ENCODE data around the gene GBP3. TPM values are rescaled to one million over a fixed set of nuclear protein-coding genes. Genes with fewer than 3 reads are reported as not detected.
"Not testable (repeated sequence)": the region's sequence is repeated elsewhere in the genome, so short reads cannot be mapped to it uniquely, and the experiment has no call there.

GBP3 gene
- total and polyA plus RNA-seq, 9 of the 15 experiments (the other 6 are each of a cell fraction or from before 2014, with no cell fraction given), result 0.07 to 0.14 (median 0.11) TPM; not detected in 4

GRCh38 chr1:89023026-89023425 is 360 bp upstream of the GBP3 start:
- intact Hi-C loops (cut with micrococcal nuclease) (no loop called here), in situ Hi-C loops (cut with MboI) (no loop called here)
- H3K9me1 ChIP-seq (ENCODE audit: control insufficient read depth, insufficient read depth, low read length), result no peaks in the 10 kb centered on the region
- H3K9ac ChIP-seq (ENCODE audit: insufficient read depth in 1 of 2, low read depth in 2 of 2, low read length in 2 of 2), result no peak overlapping the region
- ChIA-PET CTCF (ENCODE audit: low intra/inter-chr PET ratio) (no interaction called here), POLR2A (interaction anchor here (1.4 kb wide), 1 partner anchor 14 kb away, joined by 4 read pairs; no protein-coding TSS in a partner anchor)
- H3K9me3 ChIP-seq (replicated peaks; ENCODE audit: control insufficient read depth, insufficient read depth, low read depth, low read length), result no peaks in the 10 kb centered on the region
- H3K27me3 ChIP-seq (ENCODE audit: control insufficient read depth in 2 of 2, insufficient read depth in 2 of 2, low read length in 2 of 2), result peaks cover 0 to 4% of the 10 kb centered on the region in 2 experiments; a peak in 1 of 5 replicates
- H4K20me1 ChIP-seq (replicated peaks; ENCODE audit: control insufficient read depth, insufficient read depth, low read length), result no peaks in the 10 kb centered on the region
- H3K79me2 ChIP-seq (ENCODE audit: control insufficient read depth, insufficient read depth, low read length), result no peaks in the 10 kb centered on the region
- no peak overlapping the region for H3K4me2 ChIP-seq (ENCODE audit: insufficient read depth, low read length)
- no peak overlapping the region for H3K4me3 ChIP-seq
- no TSS peak for BruUV-seq (replicated peaks)
- DNase-seq (ENCODE audit: extremely low read depth in 1 of 4, low spot score in 3 of 4) (no peak), FAIRE-seq (no peak), ATAC-seq (no peak)
- TF ChIP-seq ZNF764 (CRISPR knock-in tag; IDR thresholded peaks at IDR 0.05; ENCODE audit: low read depth) (no peak), SP1 (CRISPR knock-in tag; IDR thresholded peaks at IDR 0.05) (no peak), HEY1 (CRISPR knock-in tag; IDR thresholded peaks at IDR 0.05; ENCODE audit: borderline replicate concordance) (no peak), RBM17 (IDR thresholded peaks at IDR 0.05; ENCODE audit: borderline replicate concordance, low read depth, low read length) (no peak), FOSL1 (tag; conservative IDR thresholded peaks at IDR 0.05) (no peak)
- H2AFZ ChIP-seq (ENCODE audit: low read depth, low read length), result no peak overlapping the region
- H3K4me1 ChIP-seq (replicated peaks in 1 of 2; ENCODE audit: control insufficient read depth in 2 of 2, insufficient read depth in 2 of 2, low read length in 2 of 2), result no peaks in the 10 kb centered on the region; a peak in 1 of 5 replicates
- H3K27ac ChIP-seq (ENCODE audit: extremely low read depth, low read depth, low read length), result no peak overlapping the region
- H3K36me3 ChIP-seq (ENCODE audit: control insufficient read depth, insufficient read depth, low read length), result no peaks in the 10 kb centered on the region

- CTCF ChIA-PET (ENCODE audit: low intra/inter-chr PET ratio); H3K9me3 ChIP-seq (replicated peaks; ENCODE audit: control insufficient read depth, insufficient read depth, low read depth, low read length); H3K4me1 ChIP-seq (replicated peaks in 1 of 2; ENCODE audit: control insufficient read depth in 2 of 2, insufficient read depth in 2 of 2, low read length in 2 of 2); BruUV-seq (replicated peaks); H3K27me3 ChIP-seq (ENCODE audit: control insufficient read depth in 2 of 2, insufficient read depth in 2 of 2, low read length in 2 of 2); POLR2A ChIA-PET; in situ Hi-C loops (cut with MboI); H3K79me2 ChIP-seq (ENCODE audit: control insufficient read depth, insufficient read depth, low read length); H3K4me2 ChIP-seq (ENCODE audit: insufficient read depth, low read length); FAIRE-seq; H3K9me1 ChIP-seq (ENCODE audit: control insufficient read depth, insufficient read depth, low read length); H2AFZ ChIP-seq (ENCODE audit: low read depth, low read length); H3K9ac ChIP-seq (ENCODE audit: insufficient read depth in 1 of 2, low read depth in 2 of 2, low read length in 2 of 2); H4K20me1 ChIP-seq (replicated peaks; ENCODE audit: control insufficient read depth, insufficient read depth, low read length); H3K4me3 ChIP-seq; ATAC-seq; H3K27ac ChIP-seq (ENCODE audit: extremely low read depth, low read depth, low read length); H3K36me3 ChIP-seq (ENCODE audit: control insufficient read depth, insufficient read depth, low read length); DNase-seq (ENCODE audit: extremely low read depth in 1 of 4, low spot score in 3 of 4): not testable (repeated sequence)
- 0% methylated on average over 3 of the region's 3 CpGs for WGBS (ENCODE audit: insufficient coverage, low coverage, missing lambda C conversion rate)
- intact Hi-C loops (cut with micrococcal nuclease), result loop anchor here (5.0 kb wide), 1 partner anchor 434 kb away; no protein-coding TSS in a partner anchor
Measured at GRCh38 chr1:89018318-89018717, 4.3 kb downstream of the GBP3 start.
